ENCODE data around the gene ARIH2.

GRCh38 chr3:48945891-48946549 lies 27.4 kb downstream of the ARIH2 start:
- no peak for TF ChIP-seq GATA3 (IDR thresholded peaks at IDR 0.05; ENCODE audit: low read depth, low read length)
- no peak for TF ChIP-seq GATA2 (IDR thresholded peaks at IDR 0.05; ENCODE audit: low read depth, low read length)
